AG04450 (cell line): ENCODE measurements around the gene EML6. TPM values are rescaled to one million over a fixed set of nuclear protein-coding genes. Genes with fewer than 3 reads are reported as not detected.

Experiments
- CTCF ChIA-PET: fragments of 300-600, 350-600 bp; formaldehyde crosslinking; extraction: SDS; loops from one replicate; lab custom pipeline; 2022; ENCODE audit warnings: antibody characterized with exemption, inconsistent platforms; lab: Charles Lee
- POLR2A ChIA-PET: fragments of 350-600 bp; formaldehyde crosslinking; extraction: SDS; loops from one replicate; lab custom pipeline; 2021; ENCODE audit warnings: antibody characterized with exemption, inconsistent platforms; lab: Yijun Ruan, JAX
- DNase-seq: peaks from one replicate; pipeline ENCODE4 v3.0.0-alpha.2; 2011; ENCODE audit warnings: low read depth, low spot score
- H3K27ac ChIP-seq: one replicate; pipeline ENCODE4 v1.5.1; 2012; ENCODE audit warnings: low read depth, low read length, control low read depth
- H3K27me3 ChIP-seq: one replicate; pipeline ENCODE4 v1.6.0; 2012; ENCODE audit warnings: low read length; ENCODE audit not compliant: control insufficient read depth, insufficient read depth
- H3K4me3 ChIP-seq: 2 replicates; pipeline ENCODE4 v1.5.1; 2011; ENCODE audit warnings: mild to moderate bottlenecking, low read depth, low read length, control low read depth
- H3K9me3 ChIP-seq: 2 replicates; pipeline ENCODE4 v1.5.1; 2012; ENCODE audit warnings: low read length; ENCODE audit not compliant: control insufficient read depth, insufficient read depth
- CTCF ChIP-seq: IDR thresholded peaks from 2 replicates; pipeline ENCODE4 v1.5.1; 2011; ENCODE audit warnings: low read depth, low read length, control low read depth, inconsistent platforms
- polyA plus RNA-seq: library from polyadenylated mRNA; depleted of rRNA; stranded (reverse); fragments of >200 nt; gene quantifications from 2 replicates; pipeline ENCODE4 v1.2.3, GENCODE V29; 2011
- small RNA-seq: library from RNA; depleted of rRNA; stranded (forward); fragments of <200 nt; gene quantifications from one replicate; pipeline ENCODE3, GENCODE V24; 2012; ENCODE audit warnings: low read depth; ENCODE audit not compliant: insufficient read length

Gene EML6
- polyA plus RNA-seq, 1 experiment: 0.30 TPM

GRCh38 chr2:55019526-55020258 is 296.2 kb downstream of the EML6 start:
- Histone ChIP-seq H3K9me3 (no peaks in the 10 kb centered on the region), H3K4me3 (no peak overlapping the region), H3K27me3 (no peaks in the 10 kb centered on the region), H3K27ac (no peak overlapping the region)
- TF ChIP-seq CTCF: no peak
- ChIA-PET CTCF (interaction anchor here (1.2 to 1.9 kb wide), 4 partner anchors 29 to 155 kb away, joined by 3 to 6 read pairs (median 4); no protein-coding TSS in a partner anchor), POLR2A (no interaction called here)
- DNase-seq: no peak

Small RNA genes within 50 kb of the gene (small RNA-seq; reads per million reads assigned to genes)
- gene RNU6-433P (not detected), gene RNU7-81P (not detected)
